Dermis lymphatic vessel endothelial cell (primary cell): ENCODE data around the gene GBF1. TPM values are rescaled to one million over a fixed set of nuclear protein-coding genes. Genes with fewer than 3 reads are reported as not detected.

Source experiments
- total RNA-seq: library from RNA; depleted of rRNA; stranded (reverse); fragments of >200 nt; gene quantifications from 2 replicates; pipeline ENCODE4 v1.2.1, GENCODE V29; 2014

The GBF1 gene
- 11.1 and 11.9 TPM in 2 replicates for total RNA-seq

GRCh38 chr10:102245082-102245931, at the start of gene GBF1:
GBF1 (plus strand) TSS chr10:102245532; CDS start chr10:102258939, 13,407 bp downstream.

GRCh38 chr10:102225646-102226541, 19.4 kb upstream of the GBF1 start, which contains the start of gene ELOVL3:
ELOVL3 (plus strand) TSS chr10:102226299; CDS start chr10:102226549, 250 bp downstream.

GRCh38 chr10:102241444-102242117, 3.8 kb upstream of the GBF1 start, which contains the start of gene PITX3:
PITX3 (minus strand) TSS chr10:102241512; CDS start chr10:102232080, 9,432 bp downstream.

GRCh38 chr10:102395400-102396316, 150.3 kb downstream of the GBF1 start, which contains the start of gene NFKB2:
NFKB2 (plus strand) TSS chr10:102395705; CDS start chr10:102395960, 255 bp downstream.

GRCh38 chr10:102418622-102419268, 173.4 kb downstream of the GBF1 start, which contains the start of gene PSD:
PSD (minus strand) TSS chr10:102418785; CDS start chr10:102417038, 1,747 bp downstream.

GRCh38 chr10:102420714-102421506, 175.6 kb downstream of the GBF1 start, which contains the start of gene FBXL15:
FBXL15 (plus strand) TSS chr10:102420836; CDS start chr10:102421130, 294 bp downstream.

Other genes starting within 250 kb of the GBF1 start
- gene ARMH3, start 189.4 kb upstream of the GBF1 start, total RNA-seq, result 6.2 and 6.4 TPM in 2 replicates
- 29.1 and 30.6 TPM in 2 replicates for gene HPS6, start 180.2 kb upstream of the GBF1 start, total RNA-seq
- gene LDB1, start 125.2 kb upstream of the GBF1 start, total RNA-seq, result 42.6 and 43.0 TPM in 2 replicates
- gene PPRC1, start 112.5 kb upstream of the GBF1 start, total RNA-seq, result 5.5 and 9.3 TPM in 2 replicates
- 13.2 and 26.0 TPM in 2 replicates for gene NOLC1, start 93.1 kb upstream of the GBF1 start, total RNA-seq
- gene ELOVL3, start 19.2 kb upstream of the GBF1 start, total RNA-seq, result not detected in 2 replicates
- not detected in 2 replicates for gene PITX3, start 4.0 kb upstream of the GBF1 start, total RNA-seq
- gene NFKB2, start 150.2 kb downstream of the GBF1 start, total RNA-seq, result 13.6 and 14.3 TPM in 2 replicates
- 0.11 and 0.26 TPM in 2 replicates for gene PSD, start 173.3 kb downstream of the GBF1 start, total RNA-seq
- gene FBXL15, start 175.3 kb downstream of the GBF1 start, total RNA-seq, result 5.6 and 5.7 TPM in 2 replicates
- gene CUEDC2, start 187.0 kb downstream of the GBF1 start, total RNA-seq, result 30.8 and 34.1 TPM in 2 replicates
- not detected in 2 replicates for gene C10orf95, start 206.0 kb downstream of the GBF1 start, total RNA-seq